Ishikawa (cell line): ENCODE measurements around the gene RMI2.

Source experiments
- CEBPB ChIP-seq: IDR thresholded peaks from 2 replicates; pipeline ENCODE4 v1.6.1; 2012
- CREB1 ChIP-seq: IDR thresholded peaks from 2 replicates; pipeline ENCODE4 v1.6.1; 2012; ENCODE audit warnings: low read depth
- EGR1 ChIP-seq: IDR thresholded peaks from 2 replicates; pipeline ENCODE4 v1.6.1; 2012
- EP300 ChIP-seq: IDR thresholded peaks from 2 replicates; pipeline ENCODE4 v1.6.1; 2012; ENCODE audit warnings: borderline replicate concordance
- FOXM1 ChIP-seq: IDR thresholded peaks from 2 replicates; pipeline ENCODE4 v1.6.1; 2012; ENCODE audit warnings: low read depth, borderline replicate concordance
- MAX ChIP-seq: IDR thresholded peaks from 2 replicates; pipeline ENCODE4 v1.6.1; 2012
- NFIC ChIP-seq: IDR thresholded peaks from 2 replicates; pipeline ENCODE4 v1.6.1; 2012
- RAD21 ChIP-seq: IDR thresholded peaks from 2 replicates; pipeline ENCODE4 v1.6.1; 2012; ENCODE audit warnings: low read depth
- REST ChIP-seq: IDR thresholded peaks from 2 replicates; pipeline ENCODE4 v1.6.1; 2012; ENCODE audit warnings: low read depth, mild to moderate bottlenecking
- TAF1 ChIP-seq: IDR thresholded peaks from 2 replicates; pipeline ENCODE4 v1.6.1; 2012; ENCODE audit warnings: low read depth, mild to moderate bottlenecking
- TCF12 ChIP-seq: IDR thresholded peaks from 2 replicates; pipeline ENCODE4 v1.6.1; 2012; ENCODE audit warnings: low read depth
- TEAD4 ChIP-seq: IDR thresholded peaks from 2 replicates; pipeline ENCODE4 v1.6.1; 2012
- USF1 ChIP-seq: IDR thresholded peaks from 2 replicates; pipeline ENCODE4 v1.6.1; 2012
- YY1 ChIP-seq: IDR thresholded peaks from 2 replicates; pipeline ENCODE4 v1.6.1; 2012; ENCODE audit warnings: low read depth
- ZBTB7A ChIP-seq: IDR thresholded peaks from 2 replicates; pipeline ENCODE4 v1.6.1; 2012; ENCODE audit warnings: low read depth

RMI2 gene

GRCh38 chr16:11301645-11302501, 43.4 kb upstream of the RMI2 start:
- TF ChIP-seq NFIC (no peak), RAD21 (no peak), USF1 (no peak), CREB1 (no peak), MAX (no peak), TCF12 (no peak), EP300 (no peak), FOXM1 (no peak), ZBTB7A (no peak), EGR1 (no peak), REST (no peak)

- no peak for TF ChIP-seq MAX
- no peak for TF ChIP-seq EGR1
- no peak for TF ChIP-seq TEAD4
- TF ChIP-seq EP300: no peak
- no peak for TF ChIP-seq ZBTB7A
- TF ChIP-seq TAF1: no peak
- TF ChIP-seq NFIC: no peak
- TF ChIP-seq CEBPB: no peak
- no peak for TF ChIP-seq CREB1
- no peak for TF ChIP-seq FOXM1
- no peak for TF ChIP-seq TCF12
- no peak for TF ChIP-seq YY1
- TF ChIP-seq RAD21: no peak
These were observed 42.3 kb upstream of the RMI2 start for GRCh38 chr16:11302977-11303376.

- no peak for TF ChIP-seq FOXM1
- TF ChIP-seq NFIC: peak; percentile 55
- TF ChIP-seq USF1: no peak
- no peak for TF ChIP-seq ZBTB7A
- no peak for TF ChIP-seq YY1
- TF ChIP-seq CREB1: no peak
These were observed 41.7 kb upstream of the RMI2 start for GRCh38 chr16:11303405-11304138.

- no peak for TF ChIP-seq ZBTB7A
- TF ChIP-seq RAD21: no peak
- TF ChIP-seq YY1: no peak
- no peak for TF ChIP-seq FOXM1
- TF ChIP-seq USF1: no peak
These were observed 38.9 kb upstream of the RMI2 start for GRCh38 chr16:11306381-11306780.

GRCh38 chr16:11306997-11307638, 38.1 kb upstream of the RMI2 start:
- TF ChIP-seq NFIC (no peak), TAF1 (no peak), EP300 (no peak), EGR1 (no peak), MAX (no peak), USF1 (no peak), TCF12 (no peak), ZBTB7A (no peak), REST (no peak), FOXM1 (no peak), TEAD4 (no peak)
